ENCODE data around the gene HYKK.
"Not testable (repeated sequence)": the region's sequence is repeated elsewhere in the genome, so short reads cannot be mapped to it uniquely, and the experiment has no call there.

Gene HYKK

GRCh38 chr15:78540871-78541743 is 33.7 kb downstream of the HYKK start:
- peak; percentile 33 for DNase-seq

GRCh38 chr15:78541744-78542034 is 34.3 kb downstream of the HYKK start:
- DNase-seq: no peak

GRCh38 chr15:78542647-78543046 is 35.3 kb downstream of the HYKK start:
- no peak for DNase-seq

GRCh38 chr15:78550194-78550593 is 42.8 kb downstream of the HYKK start:
- no peak for DNase-seq

GRCh38 chr15:78550815-78551214 is 43.4 kb downstream of the HYKK start:
- DNase-seq: no peak

- no peak for DNase-seq
Observed at GRCh38 chr15:78551902-78552301, 44.5 kb downstream of the HYKK start.

- no peak for DNase-seq
Observed at GRCh38 chr15:78552597-78552996, 45.2 kb downstream of the HYKK start.

- not testable (repeated sequence) for DNase-seq
Observed at GRCh38 chr15:78560201-78560600, 52.8 kb downstream of the HYKK start.

GRCh38 chr15:78561490-78561889 is 54.1 kb downstream of the HYKK start:
- DNase-seq: no peak

- DNase-seq: no peak
Observed at GRCh38 chr15:78563092-78563491, 55.7 kb downstream of the HYKK start.

- no peak for DNase-seq
Observed at GRCh38 chr15:78564743-78565096, 57.3 kb downstream of the HYKK start.

GRCh38 chr15:78565097-78565950 is 57.9 kb downstream of the HYKK start, which contains the start of gene CHRNA5:
TSS of gene CHRNA5 (plus strand) at chr15:78565520. CDS start at chr15:78565720, 200 bp downstream.
- DNase-seq: peak; percentile 87

GRCh38 chr15:78565951-78566774 is 58.8 kb downstream of the HYKK start:
- DNase-seq: peak; percentile 10

GRCh38 chr15:78567531-78567930 is 60.2 kb downstream of the HYKK start:
- no peak for DNase-seq

GRCh38 chr15:78570710-78571109 is 63.3 kb downstream of the HYKK start:
- no peak for DNase-seq

GRCh38 chr15:78571382-78571781 is 64.0 kb downstream of the HYKK start:
- no peak for DNase-seq

GRCh38 chr15:78573416-78573815 is 66.0 kb downstream of the HYKK start:
- DNase-seq: no peak

GRCh38 chr15:78574944-78575343 is 67.6 kb downstream of the HYKK start:
- no peak for DNase-seq

Measured in activated CD4-positive, alpha-beta T cell treated with anti-CD3 and anti-CD28 coated beads, Interleukin-2, Interleukin-6, amounts not matched to agents 100 ng/mL and 50 ng/mL, durations not matched to agents 16 hours and 8 hours (primary cell).